NAMALWA (cell line): ENCODE results near the gene SYNE2.

Experiments used
- DNase-seq: peaks from one replicate; pipeline ENCODE4 v3.0.0-alpha.2; 2015; ENCODE audit warnings: low spot score

Gene SYNE2

GRCh38 chr14:64265222-64265621, 412.4 kb downstream of the SYNE2 start:
- DNase-seq: no peak

- no peak for DNase-seq
Observed at GRCh38 chr14:64266239-64266638, 413.4 kb downstream of the SYNE2 start.

GRCh38 chr14:64272019-64272418, 419.2 kb downstream of the SYNE2 start:
- DNase-seq: no peak
